Measurements from ENCODE around the gene CDC37L1.

- TF ChIP-seq CTCF (IDR thresholded peaks at IDR 0.05 in 8 of 11, conservative IDR thresholded peaks at IDR 0.05 in 3 of 11) (no peak), POLR2A (IDR thresholded peaks at IDR 0.05) (no peak)
Observed at GRCh38 chr9:4667681-4668080, 11.7 kb upstream of the CDC37L1 start.

Measured in spleen (tissue), 7 donors.